GM10266 (cell line): ENCODE data around the gene VWC2.
A peak's percentile ranks its signal among the peaks of the same experiment; 100 is the strongest.

ENCODE experiments used
- DNase-seq: peaks from one replicate; pipeline ENCODE4 v3.0.0; 2012; ENCODE audit errors: extremely low spot score
- TF ChIP-seq, protein P1 (sequence below): IDR thresholded peaks from 2 replicates; pipeline ENCODE4 v1.5.1; 2012; ENCODE audit warnings: mild to moderate bottlenecking, low read depth; ENCODE audit not compliant: control insufficient read depth, insufficient read depth; ENCODE audit errors: missing control alignments

VWC2 gene

GRCh38 chr7:49774459-49775064 lies 1.1 kb downstream of the VWC2 start:
- TF ChIP-seq, protein P1, sequence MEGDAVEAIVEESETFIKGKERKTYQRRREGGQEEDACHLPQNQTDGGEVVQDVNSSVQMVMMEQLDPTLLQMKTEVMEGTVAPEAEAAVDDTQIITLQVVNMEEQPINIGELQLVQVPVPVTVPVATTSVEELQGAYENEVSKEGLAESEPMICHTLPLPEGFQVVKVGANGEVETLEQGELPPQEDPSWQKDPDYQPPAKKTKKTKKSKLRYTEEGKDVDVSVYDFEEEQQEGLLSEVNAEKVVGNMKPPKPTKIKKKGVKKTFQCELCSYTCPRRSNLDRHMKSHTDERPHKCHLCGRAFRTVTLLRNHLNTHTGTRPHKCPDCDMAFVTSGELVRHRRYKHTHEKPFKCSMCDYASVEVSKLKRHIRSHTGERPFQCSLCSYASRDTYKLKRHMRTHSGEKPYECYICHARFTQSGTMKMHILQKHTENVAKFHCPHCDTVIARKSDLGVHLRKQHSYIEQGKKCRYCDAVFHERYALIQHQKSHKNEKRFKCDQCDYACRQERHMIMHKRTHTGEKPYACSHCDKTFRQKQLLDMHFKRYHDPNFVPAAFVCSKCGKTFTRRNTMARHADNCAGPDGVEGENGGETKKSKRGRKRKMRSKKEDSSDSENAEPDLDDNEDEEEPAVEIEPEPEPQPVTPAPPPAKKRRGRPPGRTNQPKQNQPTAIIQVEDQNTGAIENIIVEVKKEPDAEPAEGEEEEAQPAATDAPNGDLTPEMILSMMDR, result no peak
- DNase-seq, result peak; percentile 59

- peak; percentile 38 for DNase-seq
- TF ChIP-seq, protein P1, result no peak
These were observed 1.9 kb downstream of the VWC2 start for GRCh38 chr7:49775065-49775948.

DNA sequence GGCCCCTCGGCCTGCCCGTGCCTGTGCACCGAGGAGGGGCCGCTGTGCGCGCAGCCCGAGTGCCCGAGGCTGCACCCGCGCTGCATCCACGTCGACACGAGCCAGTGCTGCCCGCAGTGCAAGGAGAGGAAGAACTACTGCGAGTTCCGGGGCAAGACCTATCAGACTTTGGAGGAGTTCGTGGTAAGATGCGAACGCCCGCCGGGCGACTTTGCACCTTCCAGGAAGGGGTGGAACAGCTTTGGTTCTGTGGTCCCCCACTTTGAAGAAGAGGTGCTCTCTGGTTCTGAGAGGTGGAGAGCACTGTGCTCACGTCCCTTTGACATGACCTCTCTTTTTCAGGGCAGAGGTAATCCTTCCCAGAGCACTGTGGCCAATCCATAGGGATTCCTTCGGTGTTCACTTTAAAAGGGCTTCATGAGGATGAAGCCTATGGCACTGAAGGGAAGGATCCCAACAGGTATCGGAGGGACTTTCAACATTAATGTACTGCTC lies 2.6 kb downstream of the VWC2 start:
- TF ChIP-seq, protein P1, result no peak
- peak; percentile 28 for DNase-seq

GRCh38 chr7:49776994-49777393 lies 3.6 kb downstream of the VWC2 start:
- TF ChIP-seq, protein P1, result peak; percentile 17
- no peak for DNase-seq

DNA sequence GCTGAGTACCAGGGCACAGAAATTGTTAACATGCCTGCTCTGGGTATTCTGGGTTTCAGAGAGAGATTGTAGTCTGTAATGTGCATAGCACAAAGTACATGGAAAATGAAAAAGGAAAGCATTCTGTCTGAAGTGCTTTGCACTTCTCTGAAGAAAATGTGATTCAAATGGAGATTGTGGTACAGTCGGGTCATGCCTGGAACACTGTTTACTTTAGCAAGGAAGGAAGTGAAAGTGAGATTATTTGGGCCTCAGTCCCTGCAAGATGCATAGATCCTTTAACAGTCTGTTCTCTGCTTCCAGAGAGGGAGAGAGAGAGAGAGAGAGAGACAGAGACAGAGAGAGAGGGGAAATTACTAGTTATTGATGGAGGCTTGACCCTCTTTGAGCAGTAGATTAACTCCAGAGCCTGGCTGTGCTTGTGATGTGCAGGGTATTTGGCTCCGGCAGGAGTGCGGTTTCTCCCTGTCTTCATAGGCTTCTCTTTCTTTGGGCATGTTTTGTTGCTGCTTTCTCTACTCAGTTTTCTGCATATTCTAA lies 5.4 kb downstream of the VWC2 start:
- no peak for DNase-seq

GRCh38 chr7:49780953-49781352 lies 7.5 kb downstream of the VWC2 start:
- TF ChIP-seq, protein P1, result no peak
- no peak for DNase-seq

More for the DNA sequence above, 5.4 kb downstream of the VWC2 start:
- TF ChIP-seq, protein P1, result no peak
